OCI-M2 (cell line): ENCODE results near the gene IFIT5.
"Not testable (repeated sequence)": the region's sequence is repeated elsewhere in the genome, so short reads cannot be mapped to it uniquely, and the experiment has no call there.

Experiments
- DNase-seq: peaks from one replicate; lab custom pipeline; 2025; ENCODE audit not compliant: unreplicated experiment; lab: John Stamatoyannopoulos, UW

IFIT5 gene

GRCh38 chr10:89414146-89414878, at the start of gene IFIT5:
Gene IFIT5, plus strand, starts transcription at chr10:89414568. Its CDS starts 231 bp downstream, at chr10:89414799.
- no peak for DNase-seq

- DNase-seq = no peak
Observed at GRCh38 chr10:89367529-89367928, 46.8 kb upstream of the IFIT5 start.

- DNase-seq = no peak
Observed at GRCh38 chr10:89368129-89368528, 46.2 kb upstream of the IFIT5 start.

GRCh38 chr10:89369156-89370105, 44.9 kb upstream of the IFIT5 start:
- no peak for DNase-seq

- no peak for DNase-seq
Observed at GRCh38 chr10:89371079-89371478, 43.3 kb upstream of the IFIT5 start.

GRCh38 chr10:89371987-89372386, 42.4 kb upstream of the IFIT5 start:
- DNase-seq = no peak

- no peak for DNase-seq
Observed at GRCh38 chr10:89373916-89374711, 40.3 kb upstream of the IFIT5 start.

- no peak for DNase-seq
Observed at GRCh38 chr10:89374713-89375141, 39.6 kb upstream of the IFIT5 start.

GRCh38 chr10:89377705-89378637, 36.4 kb upstream of the IFIT5 start, which contains the start of gene IFIT1B:
Gene IFIT1B, plus strand, starts transcription at chr10:89378056. Its CDS starts 80 bp downstream, at chr10:89378136.
- DNase-seq = no peak

GRCh38 chr10:89379103-89379502, 35.3 kb upstream of the IFIT5 start:
- DNase-seq = no peak

GRCh38 chr10:89382757-89383156, 31.6 kb upstream of the IFIT5 start:
- no peak for DNase-seq

GRCh38 chr10:89384474-89385340, 29.7 kb upstream of the IFIT5 start:
- DNase-seq = no peak

GRCh38 chr10:89388806-89389205, 25.6 kb upstream of the IFIT5 start:
- DNase-seq = no peak

GRCh38 chr10:89389254-89389653, 25.1 kb upstream of the IFIT5 start:
- no peak for DNase-seq

- no peak for DNase-seq
Observed at GRCh38 chr10:89390476-89391225, 23.7 kb upstream of the IFIT5 start.

GRCh38 chr10:89391226-89391576, 23.2 kb upstream of the IFIT5 start:
- DNase-seq = not testable (repeated sequence)

- DNase-seq = no peak
Observed at GRCh38 chr10:89391907-89392756, 22.2 kb upstream of the IFIT5 start, which contains the start of gene IFIT1. Gene IFIT1, plus strand, starts transcription at chr10:89392623. Its CDS starts 90 bp downstream, at chr10:89392713.
